ENCODE data around the gene SMARCD2. TPM values are rescaled to one million over a fixed set of nuclear protein-coding genes. Genes with fewer than 3 reads are reported as not detected.

SMARCD2 gene
- total RNA-seq, 1 donor from 2014 or later: 80.7 TPM

DNA sequence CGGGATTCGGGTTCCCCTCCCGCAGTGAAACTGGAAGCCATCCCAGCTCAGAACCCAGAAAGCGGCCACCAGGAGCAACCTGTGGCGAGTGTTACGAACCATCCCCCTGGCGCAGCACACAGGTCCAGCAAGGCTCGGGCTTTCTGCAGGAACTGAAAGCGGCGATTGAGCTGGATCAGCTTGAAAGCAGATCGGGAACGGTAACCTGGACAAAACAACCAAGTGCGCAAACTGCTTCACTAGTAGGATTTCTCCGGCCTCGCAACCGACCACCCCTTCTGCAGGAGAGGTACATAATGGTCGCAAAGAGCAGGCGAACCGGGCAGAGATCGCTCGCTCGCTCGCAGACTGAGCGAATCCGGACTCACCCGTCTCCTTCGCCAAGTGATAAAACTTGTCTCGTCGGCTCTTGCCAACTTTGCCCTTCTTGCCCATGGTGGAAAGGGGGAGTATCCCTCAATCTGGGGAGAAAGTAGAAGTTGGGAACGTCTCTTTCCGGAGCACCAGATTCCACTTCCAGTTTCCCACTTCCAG is 15.9 kb downstream of the SMARCD2 start:
- no peaks in the 10 kb centered on the region for H3K27me3 ChIP-seq
- Mint-ChIP-seq H3K9me3 (no peaks in the 10 kb centered on the region), H3K27ac (peak overlapping the region; percentile 100)

GRCh38 chr17:63824362-63824761 is 18.1 kb downstream of the SMARCD2 start:
- H3K27me3 ChIP-seq: no peaks in the 10 kb centered on the region
- H3K4me1 Mint-ChIP-seq: peaks cover 20% of the 10 kb centered on the region
- H3K27ac ChIP-seq: no peak overlapping the region
- peaks cover 2% of the 10 kb centered on the region for H3F3A ChIP-seq (ENCODE audit: low read depth)
- H3K4me3 Mint-ChIP-seq: peak overlapping the region; percentile 42
- H3K27ac Mint-ChIP-seq: no peak overlapping the region
- H3K36me3 Mint-ChIP-seq: peaks cover 36% of the 10 kb centered on the region
- no peaks in the 10 kb centered on the region for H3K9me3 Mint-ChIP-seq
- H3K79me2 ChIP-seq (ENCODE audit: low read depth): peaks cover 39% of the 10 kb centered on the region
- no peaks in the 10 kb centered on the region for H3K9me3 ChIP-seq (ENCODE audit: low read depth)
- DNase-seq (ENCODE audit: low spot score): no peak
- peaks cover 11% of the 10 kb centered on the region for H3K4me1 ChIP-seq
- H3K27me3 Mint-ChIP-seq (ENCODE audit: insufficient read depth, low read depth): peaks cover 8% of the 10 kb centered on the region
- H3K4me2 ChIP-seq: no peak overlapping the region
- H3K36me3 ChIP-seq: peaks cover 7% of the 10 kb centered on the region
- TF ChIP-seq CTCF (IDR thresholded peaks at IDR 0.05) (no peak), EZH2phosphoT487 (IDR thresholded peaks at IDR 0.05) (no peak), EZH2 (IDR thresholded peaks at IDR 0.05) (no peak)
- no peak overlapping the region for H2AFZ ChIP-seq (replicated peaks)
- no peak overlapping the region for H3K4me3 ChIP-seq
- H3K9ac ChIP-seq: no peak overlapping the region
- H4K20me1 ChIP-seq (ENCODE audit: low read depth): peaks cover 23% of the 10 kb centered on the region

More for the DNA sequence above, 15.9 kb downstream of the SMARCD2 start:
- Histone ChIP-seq H3K4me1 (peaks cover 11% of the 10 kb centered on the region), H3K4me3 (peak overlapping the region; percentile 78), H3K79me2 (ENCODE audit: low read depth) (peaks cover 43% of the 10 kb centered on the region), H2AFZ (replicated peaks) (peak overlapping the region; percentile 98), H3K9ac (peak overlapping the region; percentile 92), H3K9me3 (ENCODE audit: low read depth) (no peaks in the 10 kb centered on the region), H3K36me3 (peaks cover 12% of the 10 kb centered on the region), H4K20me1 (ENCODE audit: low read depth) (peaks cover 6% of the 10 kb centered on the region), H3F3A (ENCODE audit: low read depth) (peaks cover under 1% of the 10 kb centered on the region), H3K27ac (peak overlapping the region; percentile 17), H3K4me2 (peak overlapping the region; percentile 96)
- H3K4me3 Mint-ChIP-seq: peak overlapping the region; percentile 99
- peaks cover 38% of the 10 kb centered on the region for H3K36me3 Mint-ChIP-seq
- no peak for TF ChIP-seq CTCF (IDR thresholded peaks at IDR 0.05)
- TF ChIP-seq EZH2phosphoT487 (IDR thresholded peaks at IDR 0.05): no peak
- TF ChIP-seq EZH2 (IDR thresholded peaks at IDR 0.05): no peak
- H3K4me1 Mint-ChIP-seq: peaks cover 22% of the 10 kb centered on the region
- H3K27me3 Mint-ChIP-seq (ENCODE audit: insufficient read depth, low read depth): peaks cover 8% of the 10 kb centered on the region
- peak; percentile 49 for DNase-seq (ENCODE audit: low spot score)

DNA sequence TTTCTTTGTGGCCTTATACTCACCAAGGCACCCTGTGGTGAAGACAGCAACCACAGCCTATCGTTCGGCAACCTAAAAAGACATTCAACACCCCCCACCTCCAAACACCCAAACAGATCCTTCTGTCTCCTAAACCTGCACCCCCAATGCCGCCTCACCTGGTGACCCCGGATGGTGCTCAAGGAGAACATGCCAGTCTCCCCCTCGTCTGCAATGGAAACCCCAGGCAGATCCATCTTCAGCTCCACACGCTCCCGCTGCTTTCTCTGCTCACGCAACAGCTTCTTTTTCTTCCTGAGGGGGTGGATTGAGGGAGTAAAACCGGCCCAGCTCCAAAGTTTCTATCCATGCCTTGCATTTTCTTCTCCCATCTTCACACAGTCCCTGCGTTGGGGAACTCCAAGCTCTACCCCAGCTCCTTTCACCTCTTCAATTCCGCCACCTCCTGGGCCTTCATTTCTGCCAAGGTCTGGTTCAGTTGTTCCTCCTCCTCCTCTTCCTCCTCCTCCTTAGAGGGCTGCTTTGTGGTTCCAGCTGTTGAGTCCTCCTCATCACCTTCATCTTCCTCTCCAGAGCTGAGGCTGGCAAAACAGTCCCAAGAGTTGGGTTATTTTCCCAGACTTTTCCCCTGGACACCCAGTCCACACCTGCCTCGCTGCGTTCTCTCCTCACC is 18.7 kb downstream of the SMARCD2 start:
- no peak overlapping the region for H2AFZ ChIP-seq (replicated peaks)
- Mint-ChIP-seq H3K27ac (no peak overlapping the region), H3K4me1 (peaks cover 18% of the 10 kb centered on the region), H3K4me3 (peak overlapping the region; percentile 42), H3K9me3 (no peaks in the 10 kb centered on the region), H3K27me3 (ENCODE audit: insufficient read depth, low read depth) (peaks cover 8% of the 10 kb centered on the region), H3K36me3 (peaks cover 41% of the 10 kb centered on the region)
- H3K27ac ChIP-seq: no peak overlapping the region
- no peaks in the 10 kb centered on the region for H3K9me3 ChIP-seq (ENCODE audit: low read depth)
- no peak overlapping the region for H3K4me3 ChIP-seq
- H3F3A ChIP-seq (ENCODE audit: low read depth): peaks cover 6% of the 10 kb centered on the region
- no peak overlapping the region for H3K9ac ChIP-seq
- no peaks in the 10 kb centered on the region for H3K27me3 ChIP-seq
- H3K79me2 ChIP-seq (ENCODE audit: low read depth): peaks cover 33% of the 10 kb centered on the region
- no peak for TF ChIP-seq EZH2 (IDR thresholded peaks at IDR 0.05)
- TF ChIP-seq CTCF (IDR thresholded peaks at IDR 0.05): no peak
- no peak for TF ChIP-seq EZH2phosphoT487 (IDR thresholded peaks at IDR 0.05)
- peaks cover 11% of the 10 kb centered on the region for H3K4me1 ChIP-seq
- no peak for DNase-seq (ENCODE audit: low spot score)
- no peak overlapping the region for H3K4me2 ChIP-seq
- peaks cover 13% of the 10 kb centered on the region for H3K36me3 ChIP-seq
- H4K20me1 ChIP-seq (ENCODE audit: low read depth): peaks cover 29% of the 10 kb centered on the region
